SK-N-SH treated with all-trans-retinoic acid at 6 μM for 48 hours (cell line): ENCODE results near the gene CLDN4.
"Not testable (repeated sequence)": the region's sequence is repeated elsewhere in the genome, so short reads cannot be mapped to it uniquely, and the experiment has no call there.

ENCODE experiments used
- ATAC-seq: fragments of 200-7000 bp; cut with Tn5 transposase; 3 replicates; pipeline ENCODE4 v1.9.1; 2020; ENCODE audit warnings: mild to moderate bottlenecking, moderate library complexity
- CSDC2 ChIP-seq: fragments of 250-450 bp; sonication (Bioruptor Pico); IDR thresholded peaks from 2 replicates; pipeline ENCODE4 v1.5.0; 2020; ENCODE audit warnings: mild to moderate bottlenecking, moderate library complexity
- CSRNP3 ChIP-seq: fragments of 250-450 bp; sonication (Bioruptor Pico); IDR thresholded peaks from 2 replicates; pipeline ENCODE4 v1.5.1; 2021; ENCODE audit warnings: mild to moderate bottlenecking, moderate library complexity
- ESRRG ChIP-seq: fragments of 250-450 bp; sonication (Bioruptor Pico); IDR thresholded peaks from 2 replicates; pipeline ENCODE4 v1.6.1; 2021; ENCODE audit warnings: mild to moderate bottlenecking
- GLIS3 ChIP-seq: fragments of 250-450 bp; sonication (Bioruptor Pico); IDR thresholded peaks from 2 replicates; pipeline ENCODE4 v1.5.0; 2020; ENCODE audit warnings: mild to moderate bottlenecking, moderate library complexity
- POU6F1 ChIP-seq: fragments of 250-450 bp; sonication (Bioruptor Pico); IDR thresholded peaks from 2 replicates; pipeline ENCODE4 v1.8.0; 2021; ENCODE audit warnings: low read depth, mild to moderate bottlenecking, moderate library complexity, borderline replicate concordance
- RARB ChIP-seq: fragments of 250-450 bp; sonication (Bioruptor Pico); IDR thresholded peaks from 2 replicates; pipeline ENCODE4 v1.8.0; 2021; ENCODE audit warnings: mild to moderate bottlenecking, moderate library complexity
- SNAI2 ChIP-seq: fragments of 250-450 bp; sonication (Bioruptor Pico); IDR thresholded peaks from 2 replicates; pipeline ENCODE4 v1.5.0; 2020; ENCODE audit warnings: mild to moderate bottlenecking, moderate library complexity
- TOX ChIP-seq: fragments of 250-450 bp; sonication (Bioruptor Pico); IDR thresholded peaks from 2 replicates; pipeline ENCODE4 v1.8.0; 2021; ENCODE audit warnings: mild to moderate bottlenecking, moderate library complexity, borderline replicate concordance
- TSHZ2 ChIP-seq: fragments of 250-450 bp; sonication (Bioruptor Pico); IDR thresholded peaks from 2 replicates; pipeline ENCODE4 v1.5.0; 2020; ENCODE audit warnings: mild to moderate bottlenecking, moderate library complexity
- ZC3H10 ChIP-seq: fragments of 250-450 bp; sonication (Bioruptor Pico); IDR thresholded peaks from 2 replicates; pipeline ENCODE4 v1.5.1; 2021; ENCODE audit warnings: mild to moderate bottlenecking, moderate library complexity
- ZNF565 ChIP-seq: fragments of 450-650 bp; formaldehyde crosslinking; conservative IDR thresholded peaks from 2 replicates; pipeline ENCODE4 v1.5.0; 2020; ENCODE audit warnings: low read depth, mild to moderate bottlenecking, moderate library complexity
- TF ChIP-seq, protein P1 (sequence below): fragments of 250-450 bp; sonication (Bioruptor Pico); IDR thresholded peaks from 2 replicates; pipeline ENCODE4 v1.5.1; 2020; ENCODE audit warnings: low read depth, mild to moderate bottlenecking, moderate library complexity

Gene CLDN4

GRCh38 chr7:73830681-73831583 is at the start of gene CLDN4:
CLDN4 (plus strand) TSS chr7:73830996; CDS start chr7:73831202, 206 bp downstream.
- TF ChIP-seq ZNF565 (CRISPR knock-in tag) = no peak
- TF ChIP-seq TSHZ2 (CRISPR knock-in tag) = no peak
- no peak for TF ChIP-seq SNAI2 (CRISPR knock-in tag)
- TF ChIP-seq POU6F1 (CRISPR knock-in tag) = no peak
- no peak for TF ChIP-seq ESRRG
- ATAC-seq = no peak

DNA sequence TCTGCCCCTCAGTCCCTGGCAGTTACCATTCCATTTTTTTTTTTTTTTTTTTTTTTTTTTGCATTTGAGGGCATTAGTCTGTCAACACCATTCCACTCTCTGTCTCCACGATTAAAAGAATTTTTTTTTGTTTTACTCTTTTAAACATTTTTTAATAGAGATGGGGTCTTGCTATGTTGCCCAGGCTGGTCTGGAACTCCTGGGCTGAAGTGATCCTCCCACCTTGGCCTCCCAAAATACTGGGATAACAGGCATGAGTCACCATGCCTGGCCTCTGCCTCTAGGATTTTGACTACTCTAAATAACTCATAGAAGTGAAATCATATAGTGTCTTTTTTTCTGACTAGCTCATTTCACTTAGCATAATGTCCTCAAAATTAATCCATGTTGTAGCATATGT is 44.2 kb upstream of the CLDN4 start:
- TF ChIP-seq TOX (CRISPR knock-in tag) (no peak), CSDC2 (CRISPR knock-in tag) (no peak), GLIS3 (CRISPR knock-in tag) (no peak), ZC3H10 (CRISPR knock-in tag) (no peak)
- no peak for ATAC-seq

GRCh38 chr7:73787786-73788048 is 43.1 kb upstream of the CLDN4 start:
- not testable (repeated sequence) for ATAC-seq

- ATAC-seq = no peak
- TF ChIP-seq RARB (no peak), CSDC2 (CRISPR knock-in tag) (no peak), CSRNP3 (no peak), ESRRG (no peak)
- TF ChIP-seq, protein P1, sequence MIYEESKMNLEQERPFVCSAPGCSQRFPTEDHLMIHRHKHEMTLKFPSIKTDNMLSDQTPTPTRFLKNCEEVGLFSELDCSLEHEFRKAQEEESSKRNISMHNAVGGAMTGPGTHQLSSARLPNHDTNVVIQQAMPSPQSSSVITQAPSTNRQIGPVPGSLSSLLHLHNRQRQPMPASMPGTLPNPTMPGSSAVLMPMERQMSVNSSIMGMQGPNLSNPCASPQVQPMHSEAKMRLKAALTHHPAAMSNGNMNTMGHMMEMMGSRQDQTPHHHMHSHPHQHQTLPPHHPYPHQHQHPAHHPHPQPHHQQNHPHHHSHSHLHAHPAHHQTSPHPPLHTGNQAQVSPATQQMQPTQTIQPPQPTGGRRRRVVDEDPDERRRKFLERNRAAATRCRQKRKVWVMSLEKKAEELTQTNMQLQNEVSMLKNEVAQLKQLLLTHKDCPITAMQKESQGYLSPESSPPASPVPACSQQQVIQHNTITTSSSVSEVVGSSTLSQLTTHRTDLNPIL (CRISPR knock-in tag) = no peak
These were observed 41.7 kb upstream of the CLDN4 start for GRCh38 chr7:73789051-73789450.

- ATAC-seq = not testable (repeated sequence)
These were observed 39.6 kb upstream of the CLDN4 start for GRCh38 chr7:73791170-73791690.

DNA sequence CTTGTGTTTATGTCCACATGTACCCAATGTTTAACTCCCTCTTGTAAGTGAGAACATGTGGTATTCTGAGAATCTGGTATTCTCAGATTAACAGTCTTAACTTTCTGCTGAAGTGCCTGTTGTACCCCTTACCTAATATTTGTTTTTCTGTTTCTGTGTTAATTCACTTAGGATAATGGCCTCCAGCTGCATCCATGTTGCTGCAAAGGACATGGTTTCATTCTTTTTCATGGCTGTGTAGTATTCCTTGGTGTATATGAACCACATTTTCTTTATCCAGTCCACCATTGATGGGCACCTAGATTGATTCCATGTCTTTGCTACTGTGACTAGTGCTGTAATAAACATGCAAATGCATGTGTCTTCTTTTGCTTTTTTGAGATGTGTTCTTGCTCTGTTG is 35.6 kb upstream of the CLDN4 start:
- ATAC-seq = not testable (repeated sequence)

DNA sequence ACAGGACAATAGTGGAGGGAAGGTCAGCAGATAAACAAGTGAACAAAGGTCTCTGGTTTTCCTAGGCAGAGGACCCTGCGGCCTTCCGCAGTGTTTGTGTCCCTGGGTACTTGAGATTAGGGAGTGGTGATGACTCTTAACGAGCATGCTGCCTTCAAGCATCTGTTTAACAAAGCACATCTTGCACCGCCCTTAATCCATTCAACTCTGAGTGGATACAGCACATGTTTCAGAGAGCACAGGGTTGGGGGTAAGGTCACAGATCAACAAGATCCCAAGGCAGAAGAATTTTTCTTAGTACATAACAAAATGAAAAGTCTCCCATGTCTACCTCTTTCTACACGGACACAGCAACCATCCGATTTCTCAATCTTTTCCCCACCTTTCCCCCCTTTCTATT is 34.1 kb upstream of the CLDN4 start:
- not testable (repeated sequence) for ATAC-seq

- not testable (repeated sequence) for ATAC-seq
These were observed 33.6 kb upstream of the CLDN4 start for GRCh38 chr7:73797176-73797575.
